Uterus (tissue), 4 donors: ENCODE measurements around the gene PPP3R1. TPM values are rescaled to one million over a fixed set of nuclear protein-coding genes. Genes with fewer than 3 reads are reported as not detected.

ENCODE experiments used
- DNase-seq, 2 donors: peaks; one replicate each; pipeline ENCODE4 v3.0.0-alpha.2; 2019 to 2020
- H3K27ac ChIP-seq, 2 donors: fragments of 200-600 bp; sonication (generic); 1 replicate in 1 of 2; 2 replicates in 1 of 2; pipeline ENCODE4 v1.5.1; 2016 to 2018
- H3K27me3 ChIP-seq, 2 donors: fragments of 200-600 bp; sonication (generic); one replicate each; pipeline ENCODE4 v1.5.1; 2018 to 2019; ENCODE audit warnings: control low read depth in 1 of 2
- H3K36me3 ChIP-seq, 2 donors: fragments of 200-600 bp; sonication (generic); one replicate each; pipeline ENCODE4 v1.5.1; 2019; ENCODE audit warnings: control low read depth in 1 of 2
- H3K4me1 ChIP-seq, 2 donors: fragments of 200-600 bp; sonication (generic); one replicate each; pipeline ENCODE4 v1.5.1; 2018 to 2019; ENCODE audit warnings: control low read depth in 1 of 2
- H3K4me3 ChIP-seq, 2 donors: fragments of 200-600 bp; sonication (generic); 1 replicate in 1 of 2; 2 replicates in 1 of 2; pipeline ENCODE4 v1.5.1; 2018 to 2019; ENCODE audit warnings: mild to moderate bottlenecking in 1 of 2
- H3K9me3 ChIP-seq, 2 donors: fragments of 200-600 bp; sonication (generic); one replicate each; pipeline ENCODE4 v1.5.1; 2019; ENCODE audit warnings: control low read depth in 1 of 2
- CTCF ChIP-seq, 4 experiments: fragments of 200-600 bp in 2 of 4; fragments of 450-650 bp in 2 of 4; sonication (generic) in 2 of 4; IDR thresholded peaks; one replicate each; pipeline ENCODE4 v1.5.1; 2016 to 2019; ENCODE audit warnings: antibody characterized with exemption in 4 of 4, mild to moderate bottlenecking in 2 of 4, moderate library complexity in 1 of 4
- POLR2A ChIP-seq, 2 donors: fragments of 450-650 bp; IDR thresholded peaks; one replicate each; pipeline ENCODE4 v1.6.1; 2016; ENCODE audit warnings: antibody characterized with exemption in 2 of 2, mild to moderate bottlenecking in 1 of 2, moderate library complexity in 1 of 2
- intact Hi-C: fragments of 100-400 bp; cut with DNase I; formaldehyde crosslinking; loops from one replicate; pipeline ENCODE4 v1.15.1; 2023; ENCODE audit warnings: low total_unique reads
- total RNA-seq, 4 donors: library from RNA; depleted of rRNA in 3 of 4; stranded (reverse); fragments of >200 nt in 3 of 4; gene quantifications; one replicate each; pipeline versions ENCODE4 v1.1.0 to v1.2.4, GENCODE V29; 2014 to 2023
- donor health status: DM: yes; HTN: yes; CAD: no.

PPP3R1 gene
- total RNA-seq, 4 donors from 2014 or later: 9.7 to 67.9 (median 56.0) TPM

GRCh38 chr2:68226794-68227193 is 25.5 kb downstream of the PPP3R1 start:
- H3K36me3 ChIP-seq: no peaks in the 10 kb centered on the region
- no peak for DNase-seq
- peak overlapping the region in 1 of 2 donors; percentile 4 for H3K27ac ChIP-seq
- TF ChIP-seq CTCF (IDR thresholded peaks at IDR 0.05) (no peak), POLR2A (IDR thresholded peaks at IDR 0.05) (no peak)
- H3K27me3 ChIP-seq: no peaks in the 10 kb centered on the region
- H3K9me3 ChIP-seq: no peaks in the 10 kb centered on the region
- no peaks in the 10 kb centered on the region for H3K4me1 ChIP-seq
- no peak overlapping the region for H3K4me3 ChIP-seq
- intact Hi-C loops: no loop called here

- Histone ChIP-seq H3K4me1 (no peaks in the 10 kb centered on the region), H3K9me3 (no peaks in the 10 kb centered on the region), H3K36me3 (no peaks in the 10 kb centered on the region), H3K27me3 (no peaks in the 10 kb centered on the region), H3K27ac (peak overlapping the region in 1 of 2 donors; percentile 16), H3K4me3 (no peak overlapping the region)
- intact Hi-C loops: no loop called here
- DNase-seq: no peak
- no peak for TF ChIP-seq CTCF (IDR thresholded peaks at IDR 0.05)
- no peak for TF ChIP-seq POLR2A (IDR thresholded peaks at IDR 0.05)
Observed at GRCh38 chr2:68225119-68225632, 27.2 kb downstream of the PPP3R1 start.

- intact Hi-C loops: no loop called here
- Histone ChIP-seq H3K4me3 (no peak overlapping the region), H3K27ac (no peak overlapping the region), H3K27me3 (no peaks in the 10 kb centered on the region), H3K9me3 (no peaks in the 10 kb centered on the region), H3K4me1 (no peaks in the 10 kb centered on the region), H3K36me3 (no peaks in the 10 kb centered on the region)
- no peak for DNase-seq
- no peak for TF ChIP-seq CTCF (IDR thresholded peaks at IDR 0.05)
- TF ChIP-seq POLR2A (IDR thresholded peaks at IDR 0.05): no peak
Observed at GRCh38 chr2:68223419-68223818, 28.9 kb downstream of the PPP3R1 start.

GRCh38 chr2:68222287-68222686 is 30.0 kb downstream of the PPP3R1 start:
- H3K4me3 ChIP-seq: no peak overlapping the region
- no peaks in the 10 kb centered on the region for H3K4me1 ChIP-seq
- TF ChIP-seq CTCF (IDR thresholded peaks at IDR 0.05) (no peak), POLR2A (IDR thresholded peaks at IDR 0.05) (no peak)
- H3K27me3 ChIP-seq: no peaks in the 10 kb centered on the region
- no peaks in the 10 kb centered on the region for H3K9me3 ChIP-seq
- no peak for DNase-seq
- H3K36me3 ChIP-seq: no peaks in the 10 kb centered on the region
- intact Hi-C loops: no loop called here
- no peak overlapping the region for H3K27ac ChIP-seq

GRCh38 chr2:68218343-68218901 is 33.9 kb downstream of the PPP3R1 start:
- Histone ChIP-seq H3K4me3 (no peak overlapping the region), H3K27ac (no peak overlapping the region), H3K27me3 (no peaks in the 10 kb centered on the region), H3K4me1 (no peaks in the 10 kb centered on the region), H3K9me3 (no peaks in the 10 kb centered on the region), H3K36me3 (no peaks in the 10 kb centered on the region)
- no peak for DNase-seq
- intact Hi-C loops: no loop called here
- no peak for TF ChIP-seq POLR2A (IDR thresholded peaks at IDR 0.05)
- TF ChIP-seq CTCF (IDR thresholded peaks at IDR 0.05): no peak
